HG02943 (cell line): ENCODE data around the gene FDX2.
"Not testable (repeated sequence)": the region's sequence is repeated elsewhere in the genome, so short reads cannot be mapped to it uniquely, and the experiment has no call there.

Source experiments
- ATAC-seq: cut with Tn5 transposase; IDR thresholded peaks from one replicate; pipeline ENCODE4 v1.9.1; 2021; ENCODE audit warnings: mild to moderate bottlenecking, low read depth, moderate library complexity; ENCODE audit not compliant: unreplicated experiment

The FDX2 gene

GRCh38 chr19:10315335-10316214 is at the start of gene FDX2:
Gene FDX2 (minus strand): TSS chr19:10316015. CDS start chr19:10315996, 19 bp downstream.
- ATAC-seq: no peak

- ATAC-seq: no peak
These were observed 49.7 kb upstream of the FDX2 start for GRCh38 chr19:10365518-10365917.

GRCh38 chr19:10364644-10365043 is 48.8 kb upstream of the FDX2 start:
- no peak for ATAC-seq

GRCh38 chr19:10363789-10364281 is 48.0 kb upstream of the FDX2 start:
- no peak for ATAC-seq

- no peak for ATAC-seq
These were observed 46.4 kb upstream of the FDX2 start for GRCh38 chr19:10362259-10362658.

GRCh38 chr19:10361569-10362011 is 45.8 kb upstream of the FDX2 start:
- no peak for ATAC-seq

GRCh38 chr19:10356431-10356830 is 40.6 kb upstream of the FDX2 start:
- ATAC-seq: no peak

- ATAC-seq: no peak
These were observed 38.1 kb upstream of the FDX2 start for GRCh38 chr19:10353793-10354391.

GRCh38 chr19:10352764-10353671 is 37.2 kb upstream of the FDX2 start:
- ATAC-seq: no peak

GRCh38 chr19:10346509-10346908 is 30.7 kb upstream of the FDX2 start:
- no peak for ATAC-seq

GRCh38 chr19:10344780-10345179 is 29.0 kb upstream of the FDX2 start:
- no peak for ATAC-seq

GRCh38 chr19:10343495-10343894 is 27.7 kb upstream of the FDX2 start:
- ATAC-seq: no peak

- ATAC-seq: no peak
These were observed 24.2 kb upstream of the FDX2 start for GRCh38 chr19:10339977-10340376.

GRCh38 chr19:10339380-10339960 is 23.7 kb upstream of the FDX2 start, which contains the start of gene ICAM3:
Gene ICAM3 (minus strand): TSS chr19:10339624. CDS start chr19:10339614, 10 bp downstream.
- no peak for ATAC-seq

GRCh38 chr19:10338940-10339339 is 23.1 kb upstream of the FDX2 start:
- no peak for ATAC-seq

- not testable (repeated sequence) for ATAC-seq
These were observed 20.9 kb upstream of the FDX2 start for GRCh38 chr19:10336725-10337124.

GRCh38 chr19:10335352-10335985 is 19.7 kb upstream of the FDX2 start:
- no peak for ATAC-seq

- ATAC-seq: no peak
These were observed 19.0 kb upstream of the FDX2 start for GRCh38 chr19:10334588-10335351.
